ENCODE data around the gene RNF128. TPM values are rescaled to one million over a fixed set of nuclear protein-coding genes. Genes with fewer than 3 reads are reported as not detected.

The RNF128 gene
- total RNA-seq, 1 donor from 2014 or later = 14.9 TPM

DNA sequence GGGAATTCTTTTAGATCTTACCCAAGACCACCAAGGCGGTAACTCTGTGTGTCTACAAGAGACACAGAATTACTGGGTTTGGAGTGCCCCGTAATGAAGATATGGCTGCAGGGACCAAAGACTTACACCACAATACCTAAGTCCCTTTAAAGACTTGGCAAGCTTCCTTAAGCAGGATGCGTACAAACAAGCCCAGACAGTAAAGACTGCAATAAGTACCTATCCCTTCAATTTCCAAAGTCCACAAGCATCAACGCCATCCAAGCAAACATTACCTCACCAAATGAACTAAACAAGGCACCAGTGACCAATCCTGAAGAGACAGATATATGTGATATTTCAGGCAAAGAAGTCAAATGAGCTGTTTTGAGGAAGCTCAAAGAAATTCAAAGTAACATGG, 42.3 kb upstream of the RNF128 start:
- Histone ChIP-seq H3K79me2 (ENCODE audit: insufficient read depth, low read length) (no peaks in the 10 kb centered on the region), H3K4me3 (ENCODE audit: insufficient read depth, low read depth, low read length) (no peak overlapping the region), H2AFZ (ENCODE audit: low read depth, low read length) (no peak overlapping the region), H3K9me3 (ENCODE audit: insufficient read depth, low read depth, low read length) (no peaks in the 10 kb centered on the region), H3K27me3 (ENCODE audit: insufficient read depth, low read length) (no peaks in the 10 kb centered on the region), H4K20me1 (ENCODE audit: insufficient read depth, low read length) (no peaks in the 10 kb centered on the region), H3K4me1 (ENCODE audit: insufficient read depth, low read length) (no peaks in the 10 kb centered on the region), H3K36me3 (ENCODE audit: insufficient read depth, low read length) (no peaks in the 10 kb centered on the region), H3K4me2 (ENCODE audit: low read length) (no peak overlapping the region), H3K27ac (ENCODE audit: low read depth, low read length) (no peak overlapping the region), H3K9ac (ENCODE audit: low read length) (no peak overlapping the region)
- no peak overlapping the region for H3K4me3 Mint-ChIP-seq (ENCODE audit: unreplicated experiment)
- no peak for FAIRE-seq
- H3K36me3 Mint-ChIP-seq (ENCODE audit: low read depth, unreplicated experiment) = no peaks in the 10 kb centered on the region
- peaks cover 2% of the 10 kb centered on the region for H3K27me3 Mint-ChIP-seq (ENCODE audit: low read depth, unreplicated experiment)
- TF ChIP-seq, protein P1, sequence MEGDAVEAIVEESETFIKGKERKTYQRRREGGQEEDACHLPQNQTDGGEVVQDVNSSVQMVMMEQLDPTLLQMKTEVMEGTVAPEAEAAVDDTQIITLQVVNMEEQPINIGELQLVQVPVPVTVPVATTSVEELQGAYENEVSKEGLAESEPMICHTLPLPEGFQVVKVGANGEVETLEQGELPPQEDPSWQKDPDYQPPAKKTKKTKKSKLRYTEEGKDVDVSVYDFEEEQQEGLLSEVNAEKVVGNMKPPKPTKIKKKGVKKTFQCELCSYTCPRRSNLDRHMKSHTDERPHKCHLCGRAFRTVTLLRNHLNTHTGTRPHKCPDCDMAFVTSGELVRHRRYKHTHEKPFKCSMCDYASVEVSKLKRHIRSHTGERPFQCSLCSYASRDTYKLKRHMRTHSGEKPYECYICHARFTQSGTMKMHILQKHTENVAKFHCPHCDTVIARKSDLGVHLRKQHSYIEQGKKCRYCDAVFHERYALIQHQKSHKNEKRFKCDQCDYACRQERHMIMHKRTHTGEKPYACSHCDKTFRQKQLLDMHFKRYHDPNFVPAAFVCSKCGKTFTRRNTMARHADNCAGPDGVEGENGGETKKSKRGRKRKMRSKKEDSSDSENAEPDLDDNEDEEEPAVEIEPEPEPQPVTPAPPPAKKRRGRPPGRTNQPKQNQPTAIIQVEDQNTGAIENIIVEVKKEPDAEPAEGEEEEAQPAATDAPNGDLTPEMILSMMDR (IDR thresholded peaks at IDR 0.05; ENCODE audit: insufficient read depth, low read depth, low read length) = no peak
- no peak for TF ChIP-seq EZH2 (IDR thresholded peaks at IDR 0.05; ENCODE audit: insufficient read depth, low read length)
- no peak for DNase-seq (ENCODE audit: low read depth)
- H3K27ac Mint-ChIP-seq (ENCODE audit: unreplicated experiment) = no peak overlapping the region
- no peaks in the 10 kb centered on the region for H3K9me3 Mint-ChIP-seq (ENCODE audit: unreplicated experiment)
- H3K4me1 Mint-ChIP-seq (ENCODE audit: low read depth, unreplicated experiment) = no peaks in the 10 kb centered on the region

- Histone ChIP-seq H3K27me3 (ENCODE audit: insufficient read depth, low read length) (no peaks in the 10 kb centered on the region), H3K27ac (ENCODE audit: low read depth, low read length) (no peak overlapping the region), H3K4me2 (ENCODE audit: low read length) (no peak overlapping the region), H3K9me3 (ENCODE audit: insufficient read depth, low read depth, low read length) (no peaks in the 10 kb centered on the region), H4K20me1 (ENCODE audit: insufficient read depth, low read length) (no peaks in the 10 kb centered on the region), H2AFZ (ENCODE audit: low read depth, low read length) (no peak overlapping the region), H3K9ac (ENCODE audit: low read length) (no peak overlapping the region), H3K79me2 (ENCODE audit: insufficient read depth, low read length) (no peaks in the 10 kb centered on the region), H3K36me3 (ENCODE audit: insufficient read depth, low read length) (no peaks in the 10 kb centered on the region), H3K4me1 (ENCODE audit: insufficient read depth, low read length) (no peaks in the 10 kb centered on the region), H3K4me3 (ENCODE audit: insufficient read depth, low read depth, low read length) (no peak overlapping the region)
- H3K27me3 Mint-ChIP-seq (ENCODE audit: low read depth, unreplicated experiment) = peaks cover 2% of the 10 kb centered on the region
- no peak overlapping the region for H3K4me3 Mint-ChIP-seq (ENCODE audit: unreplicated experiment)
- no peaks in the 10 kb centered on the region for H3K4me1 Mint-ChIP-seq (ENCODE audit: low read depth, unreplicated experiment)
- H3K9me3 Mint-ChIP-seq (ENCODE audit: unreplicated experiment) = no peaks in the 10 kb centered on the region
- no peak for DNase-seq (ENCODE audit: low read depth)
- no peak for FAIRE-seq
- no peak for TF ChIP-seq EZH2 (IDR thresholded peaks at IDR 0.05; ENCODE audit: insufficient read depth, low read length)
- TF ChIP-seq, protein P1 (IDR thresholded peaks at IDR 0.05; ENCODE audit: insufficient read depth, low read depth, low read length) = no peak
- no peak overlapping the region for H3K27ac Mint-ChIP-seq (ENCODE audit: unreplicated experiment)
- H3K36me3 Mint-ChIP-seq (ENCODE audit: low read depth, unreplicated experiment) = no peaks in the 10 kb centered on the region
These were observed 34.0 kb upstream of the RNF128 start for GRCh38 chrX:106692425-106693065.

DNA sequence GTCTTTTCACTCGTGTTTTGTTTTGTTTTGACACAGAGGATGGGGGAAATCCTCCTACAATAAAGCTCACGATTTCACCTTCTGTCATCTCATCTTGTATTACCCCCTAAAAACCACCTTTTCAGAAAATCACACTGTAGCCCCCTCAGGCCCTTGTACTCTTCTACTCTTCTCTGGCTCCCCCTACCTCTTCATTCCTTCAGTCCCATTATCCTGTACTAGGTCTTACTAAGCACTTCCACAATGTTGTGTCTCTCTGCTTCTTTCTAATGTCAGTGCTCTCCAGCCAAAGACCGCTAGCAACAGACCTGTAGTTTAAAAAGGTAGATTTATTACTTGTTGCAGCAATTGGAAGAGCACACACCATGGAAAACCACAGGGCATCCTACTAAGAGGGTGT, 30.0 kb upstream of the RNF128 start:
- no peak overlapping the region for H3K4me3 ChIP-seq (ENCODE audit: insufficient read depth, low read depth, low read length)
- Mint-ChIP-seq H3K27ac (ENCODE audit: unreplicated experiment) (no peak overlapping the region), H3K27me3 (ENCODE audit: low read depth, unreplicated experiment) (no peaks in the 10 kb centered on the region), H3K36me3 (ENCODE audit: low read depth, unreplicated experiment) (no peaks in the 10 kb centered on the region), H3K4me3 (ENCODE audit: unreplicated experiment) (no peak overlapping the region), H3K9me3 (ENCODE audit: unreplicated experiment) (peaks cover 2% of the 10 kb centered on the region), H3K4me1 (ENCODE audit: low read depth, unreplicated experiment) (peaks cover 11% of the 10 kb centered on the region)
- no peaks in the 10 kb centered on the region for H4K20me1 ChIP-seq (ENCODE audit: insufficient read depth, low read length)
- no peak overlapping the region for H3K4me2 ChIP-seq (ENCODE audit: low read length)
- H3K27ac ChIP-seq (ENCODE audit: low read depth, low read length) = no peak overlapping the region
- H2AFZ ChIP-seq (ENCODE audit: low read depth, low read length) = no peak overlapping the region
- no peak overlapping the region for H3K9ac ChIP-seq (ENCODE audit: low read length)
- H3K4me1 ChIP-seq (ENCODE audit: insufficient read depth, low read length) = peaks cover 9% of the 10 kb centered on the region
- H3K79me2 ChIP-seq (ENCODE audit: insufficient read depth, low read length) = no peaks in the 10 kb centered on the region
- DNase-seq (ENCODE audit: low read depth) = no peak
- peak; percentile 26 for FAIRE-seq
- H3K9me3 ChIP-seq (ENCODE audit: insufficient read depth, low read depth, low read length) = no peaks in the 10 kb centered on the region
- H3K27me3 ChIP-seq (ENCODE audit: insufficient read depth, low read length) = no peaks in the 10 kb centered on the region
- H3K36me3 ChIP-seq (ENCODE audit: insufficient read depth, low read length) = no peaks in the 10 kb centered on the region
- TF ChIP-seq, protein P1 (IDR thresholded peaks at IDR 0.05; ENCODE audit: insufficient read depth, low read depth, low read length) = no peak
- no peak for TF ChIP-seq EZH2 (IDR thresholded peaks at IDR 0.05; ENCODE audit: insufficient read depth, low read length)

Measured in astrocyte (in vitro differentiated cells and primary cell).